Right atrium auricular region (tissue), 2 donors: ENCODE measurements around the gene ERCC4. TPM values are rescaled to one million over a fixed set of nuclear protein-coding genes. Genes with fewer than 3 reads are reported as not detected.

Experiments
- DNase-seq: peaks from one replicate; pipeline ENCODE4 v3.0.0-alpha.2; 2019; ENCODE audit warnings: low spot score
- H3K27ac ChIP-seq, 2 donors: fragments of 200-600 bp; sonication (generic); 1 replicate in 1 of 2; 2 replicates in 1 of 2; pipeline ENCODE4 v1.5.1; 2016 to 2019
- H3K27me3 ChIP-seq, 2 donors: fragments of 200-600 bp; sonication (generic); one replicate each; pipeline versions ENCODE4 v1.5.1 to v1.6.0; 2017 to 2019
- H3K36me3 ChIP-seq: fragments of 200-600 bp; sonication (generic); one replicate; pipeline ENCODE4 v1.5.1; 2016
- H3K4me1 ChIP-seq, 2 donors: fragments of 200-600 bp; sonication (generic); one replicate each; pipeline versions ENCODE4 v1.5.1 to v1.6.0; 2017 to 2019
- H3K4me3 ChIP-seq, 2 donors: fragments of 200-600 bp; sonication (generic); 1 replicate in 1 of 2; 2 replicates in 1 of 2; pipeline ENCODE4 v1.5.1; 2017 to 2019; ENCODE audit warnings: mild to moderate bottlenecking in 1 of 2, moderate library complexity in 1 of 2
- H3K9me3 ChIP-seq, 2 donors: fragments of 200-600 bp; sonication (generic); one replicate each; pipeline ENCODE4 v1.5.1; 2019
- CTCF ChIP-seq, 2 donors: fragments of 200-600 bp; sonication (generic); IDR thresholded peaks; one replicate each; pipeline ENCODE4 v1.5.1; 2019; ENCODE audit warnings: antibody characterized with exemption in 2 of 2
- total RNA-seq, 2 donors: library from RNA; depleted of rRNA; stranded (reverse); fragments of >200 nt; gene quantifications; one replicate each; pipeline ENCODE4 v1.1.0, GENCODE V29; 2016

Gene ERCC4
- total RNA-seq, 2 donors from 2014 or later = 7.5 to 9.4 TPM

- TF ChIP-seq CTCF (IDR thresholded peaks at IDR 0.05) = no peak
- peaks cover 34% of the 10 kb centered on the region for H3K36me3 ChIP-seq
- H3K27ac ChIP-seq = no peak overlapping the region
- no peaks in the 10 kb centered on the region for H3K9me3 ChIP-seq
- DNase-seq = no peak
- no peaks in the 10 kb centered on the region for H3K27me3 ChIP-seq
- H3K4me1 ChIP-seq = peaks cover 0 to 6% of the 10 kb centered on the region in 2 donors
- no peak overlapping the region for H3K4me3 ChIP-seq
Observed at GRCh38 chr16:13950821-13951547, 31.0 kb downstream of the ERCC4 start.

- Histone ChIP-seq H3K36me3 (peaks cover 28% of the 10 kb centered on the region), H3K27me3 (no peaks in the 10 kb centered on the region), H3K27ac (no peak overlapping the region), H3K4me3 (no peak overlapping the region), H3K4me1 (peaks cover 0 to 11% of the 10 kb centered on the region in 2 donors), H3K9me3 (no peaks in the 10 kb centered on the region)
- TF ChIP-seq CTCF (IDR thresholded peaks at IDR 0.05) = no peak
- DNase-seq = no peak
Observed at GRCh38 chr16:13951611-13952010, 31.7 kb downstream of the ERCC4 start.

- peaks cover 0 to 26% of the 10 kb centered on the region in 2 donors for H3K4me1 ChIP-seq
- DNase-seq = no peak
- TF ChIP-seq CTCF (IDR thresholded peaks at IDR 0.05) = no peak
- no peaks in the 10 kb centered on the region for H3K9me3 ChIP-seq
- H3K27me3 ChIP-seq = no peaks in the 10 kb centered on the region
- H3K36me3 ChIP-seq = peaks cover 9% of the 10 kb centered on the region
- no peak overlapping the region for H3K27ac ChIP-seq
- no peak overlapping the region for H3K4me3 ChIP-seq
Observed at GRCh38 chr16:13953501-13953900, 33.5 kb downstream of the ERCC4 start.

- H3K4me1 ChIP-seq = peaks cover 0 to 21% of the 10 kb centered on the region in 2 donors
- H3K9me3 ChIP-seq = no peaks in the 10 kb centered on the region
- H3K27ac ChIP-seq = peak overlapping the region; percentile 26 to 79
- no peak for DNase-seq
- peak overlapping the region; percentile 1 to 32 for H3K4me3 ChIP-seq
- no peak for TF ChIP-seq CTCF (IDR thresholded peaks at IDR 0.05)
- no peaks in the 10 kb centered on the region for H3K36me3 ChIP-seq
- H3K27me3 ChIP-seq = no peaks in the 10 kb centered on the region
Observed at GRCh38 chr16:13956635-13957196, 36.8 kb downstream of the ERCC4 start.

- H3K27ac ChIP-seq = peak overlapping the region; percentile 76 to 79
- no peaks in the 10 kb centered on the region for H3K36me3 ChIP-seq
- H3K4me3 ChIP-seq = peak overlapping the region; percentile 1 to 32
- DNase-seq = peak; percentile 91
- peaks cover 0 to 20% of the 10 kb centered on the region in 2 donors for H3K4me1 ChIP-seq
- no peak for TF ChIP-seq CTCF (IDR thresholded peaks at IDR 0.05)
- no peaks in the 10 kb centered on the region for H3K27me3 ChIP-seq
- no peaks in the 10 kb centered on the region for H3K9me3 ChIP-seq
Observed at GRCh38 chr16:13957197-13958078, 37.5 kb downstream of the ERCC4 start.
